HepG2 (cell line): ENCODE measurements around the gene CLCN4. TPM values are rescaled to one million over a fixed set of nuclear protein-coding genes. Genes with fewer than 3 reads are reported as not detected.

Experiments used
- ATAC-seq: fragments of 200-7000 bp; cut with Tn5 transposase; 3 replicates; pipeline ENCODE4 v1.9.1; 2020; ENCODE audit warnings: mild to moderate bottlenecking, moderate library complexity
- BruUV-seq: library from RNA; stranded (reverse); fragments of 400-500 nt; replicated peaks from 2 replicates; lab custom pipeline; 2021; lab: Mats Ljungman, UMichigan
- CTCF ChIA-PET: fragments of 300-600 bp; formaldehyde crosslinking; extraction: SDS; loops from one replicate; lab custom pipeline; 2021; ENCODE audit warnings: low total read pairs, inconsistent platforms, low intra/inter-chr PET ratio; lab: Yijun Ruan, JAX
- POLR2A ChIA-PET: fragments of 350-600 bp; sonication (Branson Sonifier 250); formaldehyde crosslinking; loops from one replicate; lab custom pipeline; 2020; ENCODE audit warnings: antibody characterized with exemption, inconsistent platforms; lab: Yijun Ruan, JAX
- DNase-seq: peaks from one replicate; pipeline ENCODE4 v3.0.0-alpha.2; 2015; ENCODE audit warnings: low spot score
- FAIRE-seq: peaks from 3 replicates; lab custom pipeline; 2011; peaks lifted over from hg19 to GRCh38; lab: Jason Lieb, UNC
- H2AFZ ChIP-seq: one replicate; pipeline ENCODE4 v1.6.1; 2011; ENCODE audit warnings: low read length, inconsistent platforms
- H3K27ac ChIP-seq: fragments of 300-600 bp; 3 replicates; pipeline ENCODE4 v1.8.0; 2011; ENCODE audit warnings: mixed run types, mild to moderate bottlenecking, mixed read lengths, low read length, inconsistent platforms; ENCODE audit not compliant: insufficient read depth; ENCODE audit errors: extremely low read length
- H3K27me3 ChIP-seq, 2 experiments: fragments of 200-600 bp in 1 of 2; 2 replicates in 1 of 2; 3 replicates in 1 of 2; pipeline versions ENCODE4 v1.6.0 to v1.8.0; 2011; ENCODE audit warnings: low read length in 2 of 2, mild to moderate bottlenecking in 2 of 2, moderate library complexity in 2 of 2, inconsistent platforms in 1 of 2; ENCODE audit not compliant: insufficient read depth in 2 of 2, control insufficient read depth in 1 of 2
- H3K36me3 ChIP-seq, 2 experiments: fragments of 200-600 bp in 1 of 2; replicated peaks in 1 of 2; 2 replicates in 1 of 2; 3 replicates in 1 of 2; pipeline versions ENCODE4 v1.5.1 to v1.8.0; 2011; ENCODE audit warnings: low read length in 2 of 2, inconsistent platforms in 1 of 2; ENCODE audit not compliant: insufficient read depth in 2 of 2, control insufficient read depth in 1 of 2
- H3K4me1 ChIP-seq: 2 replicates; pipeline ENCODE4 v1.5.1; 2012; ENCODE audit warnings: low read length, inconsistent platforms; ENCODE audit not compliant: insufficient read depth
- H3K4me2 ChIP-seq: 2 replicates; pipeline ENCODE4 v1.6.0; 2011; ENCODE audit warnings: low read depth, low read length, inconsistent platforms
- H3K4me3 ChIP-seq, 3 experiments: fragments of 200-600 bp in 1 of 3; sonication (generic), shearing (Covaris generic) in 1 of 3; replicated peaks in 1 of 3; 2 replicates each; pipeline ENCODE4 v1.5.1; 2011 to 2016; ENCODE audit warnings: low read length in 3 of 3, inconsistent platforms in 2 of 3, low read depth in 2 of 3, mild to moderate bottlenecking in 2 of 3, control low read depth in 1 of 3, mixed read lengths in 1 of 3; ENCODE audit not compliant: insufficient read depth in 1 of 3
- H3K79me2 ChIP-seq: one replicate; pipeline ENCODE4 v1.6.1; 2011; ENCODE audit warnings: low read length, inconsistent platforms; ENCODE audit not compliant: insufficient read depth
- H3K9ac ChIP-seq: 2 replicates; pipeline ENCODE4 v1.6.0; 2011; ENCODE audit warnings: mild to moderate bottlenecking, low read depth, low read length, inconsistent platforms; ENCODE audit not compliant: insufficient read depth
- H3K9me3 ChIP-seq: 2 replicates; pipeline ENCODE4 v1.5.1; 2012; ENCODE audit warnings: mild to moderate bottlenecking, low read length
- H4K20me1 ChIP-seq: 2 replicates; pipeline ENCODE4 v1.6.0; 2011; ENCODE audit warnings: inconsistent platforms, mild to moderate bottlenecking, low read length, moderate library complexity; ENCODE audit not compliant: insufficient read depth
- ATF3 ChIP-seq: sonication (generic); formaldehyde crosslinking; IDR thresholded peaks from 2 replicates; pipeline ENCODE4 v1.4.0; 2020; ENCODE audit warnings: missing genetic modification reagents
- CAMTA2 ChIP-seq: sonication (generic); formaldehyde crosslinking; IDR thresholded peaks from 2 replicates; pipeline ENCODE4 v1.4.0; 2020; ENCODE audit warnings: mild to moderate bottlenecking, missing genetic modification reagents, borderline replicate concordance
- CSRNP2 ChIP-seq: sonication (generic); formaldehyde crosslinking; conservative IDR thresholded peaks from 2 replicates; pipeline ENCODE4 v1.8.0; 2022; ENCODE audit warnings: low read depth, missing genetic modification reagents
- DR1 ChIP-seq: sonication (generic); formaldehyde crosslinking; IDR thresholded peaks from 2 replicates; pipeline ENCODE4 v1.8.0; 2021; ENCODE audit warnings: mild to moderate bottlenecking, missing genetic modification reagents, inconsistent platforms
- ESRRA ChIP-seq: sonication (generic); formaldehyde crosslinking; IDR thresholded peaks from 2 replicates; pipeline ENCODE4 v1.5.1; 2020; ENCODE audit warnings: mild to moderate bottlenecking, low read depth, missing genetic modification reagents
- FOXK2 ChIP-seq: fragments of 450-650 bp; IDR thresholded peaks from 2 replicates; pipeline ENCODE4 v1.6.1; 2016
- GRHL1 ChIP-seq: sonication (generic); formaldehyde crosslinking; conservative IDR thresholded peaks from 2 replicates; pipeline ENCODE4 v1.8.0; 2022; ENCODE audit warnings: missing genetic modification reagents
- IRF9 ChIP-seq: sonication (generic); formaldehyde crosslinking; IDR thresholded peaks from 2 replicates; pipeline ENCODE4 v1.8.0; 2022; ENCODE audit warnings: missing genetic modification reagents, mild to moderate bottlenecking, borderline replicate concordance
- KDM4B ChIP-seq: sonication (generic); formaldehyde crosslinking; IDR thresholded peaks from 2 replicates; pipeline ENCODE4 v1.4.0; 2020; ENCODE audit warnings: missing genetic modification reagents
- KLF11 ChIP-seq: IDR thresholded peaks from 2 replicates; pipeline ENCODE4 v1.6.1; 2016; ENCODE audit warnings: missing compliant biosample characterization
- MIXL1 ChIP-seq: IDR thresholded peaks from 2 replicates; pipeline ENCODE4 v1.6.1; 2016
- RXRA ChIP-seq: sonication (generic); formaldehyde crosslinking; IDR thresholded peaks from 2 replicates; pipeline ENCODE4 v1.5.1; 2020; ENCODE audit warnings: missing genetic modification reagents
- ZNF260 ChIP-seq: sonication (generic); formaldehyde crosslinking; IDR thresholded peaks from 2 replicates; pipeline ENCODE4 v1.4.0; 2020; ENCODE audit warnings: missing genetic modification reagents, low read depth, mild to moderate bottlenecking, borderline replicate concordance
- ZNF543 ChIP-seq: sonication (generic); formaldehyde crosslinking; IDR thresholded peaks from 2 replicates; pipeline ENCODE4 v1.4.0; 2020; ENCODE audit warnings: mild to moderate bottlenecking, missing genetic modification reagents
- ZNF580 ChIP-seq: IDR thresholded peaks from 2 replicates; pipeline ENCODE4 v1.6.1; 2016; ENCODE audit warnings: low read depth, borderline replicate concordance
- ZNF605 ChIP-seq: sonication (generic); formaldehyde crosslinking; IDR thresholded peaks from 2 replicates; pipeline ENCODE4 v1.8.0; 2022; ENCODE audit warnings: mild to moderate bottlenecking, missing genetic modification reagents
- ZNF703 ChIP-seq: sonication (generic); formaldehyde crosslinking; IDR thresholded peaks from 2 replicates; pipeline ENCODE4 v1.5.1; 2020; ENCODE audit warnings: missing genetic modification reagents, mild to moderate bottlenecking, moderate library complexity, borderline replicate concordance
- ZNF776 ChIP-seq: sonication (generic); formaldehyde crosslinking; IDR thresholded peaks from 2 replicates; pipeline ENCODE4 v1.4.0; 2020; ENCODE audit warnings: mild to moderate bottlenecking, missing genetic modification reagents
- ZSCAN9 ChIP-seq: IDR thresholded peaks from 2 replicates; pipeline ENCODE4 v1.6.1; 2016; ENCODE audit warnings: borderline replicate concordance
- WGBS: methylation state at CpG from one replicate; pipeline ENCODE4 v1.1.6; 2017; ENCODE audit warnings: low lambda C conversion rate; 5-methylcytosine and 5-hydroxymethylcytosine counted together
- in situ Hi-C: cut with HindIII; loops from 2 replicates; pipeline ENCODE4 v1.10.0; 2017; ENCODE audit warnings: low pct_unique_long_range_greater_than_20kb; ENCODE audit not compliant: extremely low pct_ligation_motif_present
- intact Hi-C: fragments of 100-400 bp; cut with micrococcal nuclease; formaldehyde crosslinking; loops from one replicate; pipeline ENCODE4 v1.10.0; 2022; ENCODE audit not compliant: unreplicated experiment
- polyA plus RNA-seq, 8 experiments: library from polyadenylated mRNA; depleted of rRNA in 3 of 8; stranded (reverse) in 7 of 8; unstranded in 1 of 8; fragments of >200 nt; fragmentation: Illumina TruSeq in 4 of 8; extraction: Trizol in 4 of 8; gene quantifications; 2 replicates each; pipeline versions ENCODE4 v1.2.1 to v1.2.3, GENCODE V29; 2011 to 2016; ENCODE audit warnings: low read depth in 4 of 8, missing spikeins in 1 of 8, mixed read lengths in 1 of 8; ENCODE audit not compliant: insufficient read depth in 1 of 8
- total RNA-seq, 5 experiments: library from RNA; depleted of rRNA; stranded (reverse); fragments of >200 nt; fragmentation: Illumina TruSeq; extraction: Trizol; gene quantifications; 2 replicates each; pipeline ENCODE4 v1.2.3, GENCODE V29; 2016; ENCODE audit warnings: low read depth in 1 of 5

The CLCN4 gene
- total and polyA plus RNA-seq, 2 of the 13 experiments (the other 11 are each of a cell fraction or from before 2014, with no cell fraction given) = 1.8 to 2.5 TPM

- TF ChIP-seq CSRNP2 (CRISPR knock-in tag) = no peak
- no peak for TF ChIP-seq ZNF605 (CRISPR knock-in tag)
- no peak for TF ChIP-seq ZNF776 (CRISPR knock-in tag)
- TF ChIP-seq GRHL1 (CRISPR knock-in tag) = no peak
- no peak for TF ChIP-seq ZNF703 (CRISPR knock-in tag)
- no peak for TF ChIP-seq FOXK2
- no peak for TF ChIP-seq KLF11 (CRISPR knock-in tag)
- TF ChIP-seq, all 625 proteins: peak for 0
These were observed 90.1 kb downstream of the CLCN4 start (continued) for GRCh38 chrX:10246846-10247245.

- POLR2A ChIA-PET = no interaction called here
- peak; percentile 2 for DNase-seq
- no TSS peak for BruUV-seq
- Histone ChIP-seq H2AFZ (no peak overlapping the region), H3K9me3 (no peaks in the 10 kb centered on the region), H3K27ac (no peak overlapping the region), H4K20me1 (no peaks in the 10 kb centered on the region), H3K4me3 (no peak overlapping the region), H3K79me2 (no peaks in the 10 kb centered on the region), H3K9ac (no peak overlapping the region), H3K27me3 (no peaks in the 10 kb centered on the region), H3K36me3 (no peaks in the 10 kb centered on the region), H3K4me1 (peaks cover 5% of the 10 kb centered on the region; the same call in 1 of the 2 replicates), H3K4me2 (no peak overlapping the region)
- in situ Hi-C loops (no loop called here), intact Hi-C loops (no loop called here)
- no peak for ATAC-seq
- 0% methylated on average over 1 of the region's 3 CpGs for WGBS
- no peak for FAIRE-seq
- CTCF ChIA-PET = no interaction called here
- TF ChIP-seq DR1 (CRISPR knock-in tag) (no peak), ZSCAN9 (CRISPR knock-in tag) (no peak), RXRA (CRISPR knock-in tag) (no peak), CAMTA2 (CRISPR knock-in tag) (no peak), ZNF260 (CRISPR knock-in tag) (no peak), MIXL1 (CRISPR knock-in tag) (no peak), ESRRA (CRISPR knock-in tag) (no peak), KDM4B (CRISPR knock-in tag) (no peak), IRF9 (CRISPR knock-in tag) (no peak), ZNF543 (no peak), ZNF580 (CRISPR knock-in tag) (no peak), ATF3 (CRISPR knock-in tag) (no peak)
These were observed 98.0 kb downstream of the CLCN4 start for GRCh38 chrX:10254739-10255138.
